K562 (cell line): ENCODE data around the gene TMEM41B. TPM values are rescaled to one million over a fixed set of nuclear protein-coding genes. Genes with fewer than 3 reads are reported as not detected.
A peak's percentile ranks its signal among the peaks of the same experiment; 100 is the strongest.

Experiments used
- HOXB6 ChIP-seq: fragments of 250-450 bp; sonication (Bioruptor Pico); IDR thresholded peaks from 2 replicates; pipeline ENCODE4 v1.5.1; 2022; ENCODE audit warnings: mild to moderate bottlenecking, borderline replicate concordance
- MAX ChIP-seq: sonication (generic); formaldehyde crosslinking; IDR thresholded peaks from 2 replicates; pipeline ENCODE4 v1.9.0; 2022; ENCODE audit warnings: mild to moderate bottlenecking, missing genetic modification reagents
- MCM7 ChIP-seq, 2 experiments: fragments of 450-650 bp; IDR thresholded peaks; 2 replicates each; pipeline ENCODE4 v1.6.1; 2016 to 2018
- MGA ChIP-seq: fragments of 450-650 bp; IDR thresholded peaks from 2 replicates; pipeline ENCODE4 v1.6.1; 2016; ENCODE audit warnings: mild to moderate bottlenecking, moderate library complexity
- POLR2AphosphoS2 ChIP-seq: IDR thresholded peaks from 2 replicates; pipeline ENCODE4 v1.6.1; 2012; ENCODE audit warnings: low read length, improper control_type of control experiment
- PURB ChIP-seq: sonication (generic); formaldehyde crosslinking; IDR thresholded peaks from 2 replicates; pipeline ENCODE4 v1.9.0; 2021; ENCODE audit warnings: low read depth, mild to moderate bottlenecking, missing genetic modification reagents
- RUNX1 ChIP-seq: sonication (generic); IDR thresholded peaks from 2 replicates; pipeline ENCODE4 v1.6.1; 2016; ENCODE audit warnings: antibody characterized with exemption, low read depth
- SMAD3 ChIP-seq: fragments of 450-650 bp; formaldehyde crosslinking; conservative IDR thresholded peaks from 2 replicates; pipeline ENCODE4 v1.4.0; 2020; ENCODE audit warnings: mild to moderate bottlenecking
- SP1 ChIP-seq: sonication (generic); formaldehyde crosslinking; IDR thresholded peaks from 2 replicates; pipeline ENCODE4 v1.8.1; 2022; ENCODE audit warnings: mild to moderate bottlenecking, missing genetic modification reagents
- SREBF1 ChIP-seq: fragments of 150-350 bp; IDR thresholded peaks from 2 replicates; pipeline ENCODE4 v1.6.1; 2014; ENCODE audit warnings: antibody characterized with exemption, low read depth, low read length, borderline replicate concordance
- TAL1 ChIP-seq: fragments of 450-650 bp; IDR thresholded peaks from 2 replicates; pipeline ENCODE4 v1.6.1; 2016; ENCODE audit warnings: mild to moderate bottlenecking
- TFAM ChIP-seq: fragments of 250-450 bp; sonication (Bioruptor Pico); conservative IDR thresholded peaks from 2 replicates; pipeline ENCODE4 v1.5.0; 2021; ENCODE audit warnings: mild to moderate bottlenecking, moderate library complexity
- TRIM24 ChIP-seq, 2 experiments: fragments of 450-650 bp; IDR thresholded peaks; 2 replicates each; pipeline ENCODE4 v1.6.1; 2016
- ZNF311 ChIP-seq: fragments of 250-450 bp; sonication (Bioruptor Pico); IDR thresholded peaks from 2 replicates; pipeline ENCODE4 v1.4.0; 2020; ENCODE audit warnings: mild to moderate bottlenecking, moderate library complexity
- ZSCAN32 ChIP-seq: fragments of 450-650 bp; formaldehyde crosslinking; IDR thresholded peaks from 2 replicates; pipeline ENCODE4 v1.4.0; 2020; ENCODE audit warnings: mild to moderate bottlenecking, moderate library complexity
- polyA plus RNA-seq, 8 experiments: library from polyadenylated mRNA; depleted of rRNA in 4 of 8; stranded (reverse) in 5 of 8; unstranded in 3 of 8; fragments of >200 nt; fragmentation: Nextera tagmentation in 2 of 8; fragmentation: Illumina TruSeq in 1 of 8; extraction: Ambion mirVana in 2 of 8; extraction: Trizol in 1 of 8; gene quantifications; 2 replicates each; pipeline versions ENCODE4 v1.2.1 to v1.2.3, GENCODE V29; 2011 to 2014; ENCODE audit warnings: inconsistent platforms in 1 of 8, missing spikeins in 1 of 8
- total RNA-seq, 7 experiments: library from RNA; depleted of rRNA in 6 of 7; stranded (reverse); fragments of >200 nt in 6 of 7; fragmentation: Illumina TruSeq in 2 of 7; extraction: Trizol in 2 of 7; gene quantifications; 2 replicates each; pipeline versions ENCODE4 v1.2.1 to v1.2.3, GENCODE V29; 2011 to 2021; ENCODE audit warnings: low replicate concordance in 1 of 7
- TF ChIP-seq, protein P1 (sequence below), 2 experiments: fragments of 450-650 bp in 1 of 2; sonication (generic) in 1 of 2; formaldehyde crosslinking in 1 of 2; IDR thresholded peaks in 1 of 2; conservative IDR thresholded peaks in 1 of 2; 2 replicates each; pipeline versions ENCODE4 v1.6.1 to v1.8.1; 2016 to 2023; ENCODE audit warnings: mild to moderate bottlenecking in 2 of 2, moderate library complexity in 2 of 2, inconsistent platforms in 1 of 2, missing genetic modification reagents in 1 of 2

The TMEM41B gene
- total and polyA plus RNA-seq, 9 of the 15 experiments (the other 6 are each of a cell fraction or from before 2014, with no cell fraction given): 17.1 to 89.6 (median 48.7) TPM

DNA sequence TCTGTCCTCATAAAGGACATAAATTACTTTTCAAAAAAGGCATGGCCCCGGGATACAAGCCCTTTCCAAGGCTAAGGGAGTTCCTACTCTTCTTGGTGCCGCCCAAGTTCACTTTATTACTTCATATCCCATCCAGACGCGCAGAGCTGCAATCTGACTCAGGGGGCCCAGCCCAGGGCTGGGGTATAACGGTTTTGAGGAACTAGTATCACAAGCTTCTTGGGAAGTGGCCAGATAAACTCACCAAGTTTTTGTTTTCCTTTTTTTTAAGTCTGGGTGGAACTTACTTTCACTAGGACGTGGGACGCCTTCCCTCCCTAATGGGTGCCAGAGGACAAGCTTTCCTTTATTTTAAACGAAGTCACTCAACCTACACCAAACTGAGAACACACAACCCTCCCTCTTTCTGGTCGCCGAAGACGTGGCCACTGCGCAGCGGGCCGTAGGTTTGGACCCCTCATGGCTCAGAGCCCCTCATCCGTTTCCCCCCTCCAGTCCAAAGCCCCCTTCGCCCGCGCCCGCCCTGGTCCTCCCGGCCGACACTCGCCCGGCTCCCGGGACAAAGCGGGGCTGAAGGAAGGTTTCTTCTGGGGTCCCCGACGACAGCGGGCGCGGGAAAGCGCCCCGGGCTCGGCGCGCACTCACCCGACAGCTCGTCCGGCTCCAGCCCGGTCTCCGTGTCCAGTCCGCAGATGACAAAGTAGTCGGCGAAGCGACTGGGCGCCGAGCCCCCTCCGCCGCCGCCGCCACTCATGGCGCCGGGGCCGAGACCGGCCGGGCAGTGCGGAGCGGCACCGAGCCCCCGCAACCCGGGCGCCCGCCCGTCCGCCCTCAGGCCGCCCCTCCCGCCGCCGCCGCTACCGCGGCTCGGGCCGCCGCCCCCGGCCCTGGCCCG, 49.8 kb downstream of the TMEM41B start (continued):
- TF ChIP-seq RUNX1 (no peak), MCM7 (IDR thresholded peaks at IDR 0.05) (no peak), TRIM24 (IDR thresholded peaks at IDR 0.05) (no peak), MAX (no peak; the same call in 1 of the 2 replicates), ZSCAN32 (no peak), HOXB6 (CRISPR knock-in tag) (no peak), ZNF311 (CRISPR knock-in tag) (no peak), SMAD3 (no peak), SREBF1 (no peak), MGA (no peak), TFAM (CRISPR knock-in tag) (no peak), POLR2AphosphoS2 (no peak), SP1 (CRISPR knock-in tag) (peak; percentile 44; the same call in 1 of the 2 replicates), PURB (CRISPR knock-in tag) (no peak), TAL1 (no peak)
- TF ChIP-seq, protein P1, sequence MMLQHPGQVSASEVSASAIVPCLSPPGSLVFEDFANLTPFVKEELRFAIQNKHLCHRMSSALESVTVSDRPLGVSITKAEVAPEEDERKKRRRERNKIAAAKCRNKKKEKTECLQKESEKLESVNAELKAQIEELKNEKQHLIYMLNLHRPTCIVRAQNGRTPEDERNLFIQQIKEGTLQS (IDR thresholded peaks at IDR 0.05): no peak
- TF ChIP-seq, protein P1 (CRISPR knock-in tag; conservative IDR thresholded peaks at IDR 0.05): peak; percentile 48; the same call in 1 of the 2 replicates
